Neural cell (in vitro differentiated cells): Measurements from ENCODE around the gene RET. TPM values are rescaled to one million over a fixed set of nuclear protein-coding genes. Genes with fewer than 3 reads are reported as not detected.

Experiments used
- H2AFZ ChIP-seq: fragments of 200-600, 300-800 bp; sonication (generic), shearing (Covaris generic); 2 replicates; pipeline ENCODE4 v1.6.0; 2014; ENCODE audit warnings: low read depth, mild to moderate bottlenecking, antibody characterized with exemption, low read length, moderate library complexity
- H3F3A ChIP-seq: fragments of 200-600 bp; shearing (Covaris generic); 2 replicates; pipeline ENCODE4 v1.6.1; 2016; ENCODE audit warnings: mild to moderate bottlenecking, moderate library complexity, mixed read lengths, antibody characterized with exemption, low read length; ENCODE audit not compliant: insufficient read depth, poor library complexity, severe bottlenecking
- H3K27ac ChIP-seq: fragments of 200-600, 300-800 bp; sonication (generic), shearing (Covaris generic); 2 replicates; pipeline ENCODE4 v1.5.1; 2014; ENCODE audit warnings: mild to moderate bottlenecking, low read length, moderate library complexity
- H3K27me3 ChIP-seq: fragments of 300-800, 200-600 bp; sonication (generic), shearing (Covaris generic); 2 replicates; pipeline ENCODE4 v1.6.0; 2014; ENCODE audit warnings: mild to moderate bottlenecking, low read depth, low read length, moderate library complexity; ENCODE audit not compliant: insufficient read depth
- H3K36me3 ChIP-seq: fragments of 300-800, 200-600 bp; sonication (generic), shearing (Covaris generic); 2 replicates; pipeline ENCODE4 v1.5.1; 2014; ENCODE audit warnings: mild to moderate bottlenecking, antibody characterized with exemption, low read length, moderate library complexity; ENCODE audit not compliant: insufficient read depth
- H3K4me2 ChIP-seq: fragments of 300-800, 200-600 bp; sonication (generic), shearing (Covaris generic); 2 replicates; pipeline ENCODE4 v1.6.0; 2014; ENCODE audit warnings: mild to moderate bottlenecking, low read length
- H3K4me3 ChIP-seq: fragments of 300-800, 200-600 bp; sonication (generic), shearing (Covaris generic); 2 replicates; pipeline ENCODE4 v1.5.1; 2014; ENCODE audit warnings: mild to moderate bottlenecking, low read length, moderate library complexity
- H3K79me2 ChIP-seq: fragments of 200-600 bp; shearing (Covaris generic); replicated peaks from 2 replicates; pipeline ENCODE4 v1.6.0; 2014; ENCODE audit warnings: mild to moderate bottlenecking, low read length, moderate library complexity; ENCODE audit not compliant: insufficient read depth
- H3K9ac ChIP-seq: fragments of 300-800, 200-600 bp; sonication (generic), shearing (Covaris generic); 2 replicates; pipeline ENCODE4 v1.6.1; 2016; ENCODE audit warnings: mild to moderate bottlenecking, low read length, mixed read lengths
- H3K9me2 ChIP-seq: fragments of 200-600 bp; shearing (Covaris generic); 2 replicates; pipeline ENCODE4 v1.6.1; 2016; ENCODE audit warnings: mild to moderate bottlenecking, low read length, mixed read lengths; ENCODE audit not compliant: insufficient read depth
- H3K9me3 ChIP-seq: fragments of 200-600, 300-800 bp; sonication (generic), shearing (Covaris generic); 2 replicates; pipeline ENCODE4 v1.6.1; 2016; ENCODE audit warnings: mild to moderate bottlenecking, mixed run types, low read length, moderate library complexity, mixed read lengths
- H4K20me1 ChIP-seq: fragments of 200-600 bp; shearing (Covaris generic); 2 replicates; pipeline ENCODE4 v1.6.1; 2016; ENCODE audit warnings: mild to moderate bottlenecking, mixed run types; ENCODE audit not compliant: insufficient read depth
- EP300 ChIP-seq: fragments of 450-650 bp; conservative IDR thresholded peaks from 2 replicates; pipeline ENCODE4 v1.6.1; 2014; ENCODE audit warnings: antibody characterized with exemption, mild to moderate bottlenecking, moderate library complexity; ENCODE audit not compliant: poor library complexity, severe bottlenecking
- EZH2 ChIP-seq: fragments of 200-600, 300-800 bp; shearing (Covaris generic), sonication (generic); IDR thresholded peaks from 2 replicates; pipeline ENCODE4 v1.6.1; 2014; ENCODE audit warnings: antibody characterized with exemption, low read length, borderline replicate concordance, mild to moderate bottlenecking; ENCODE audit not compliant: insufficient read depth, poor library complexity, severe bottlenecking
- MXI1 ChIP-seq: fragments of 450-650 bp; conservative IDR thresholded peaks from 2 replicates; pipeline ENCODE4 v1.6.1; 2014; ENCODE audit warnings: antibody characterized with exemption, mild to moderate bottlenecking; ENCODE audit not compliant: poor library complexity, severe bottlenecking
- POLR2AphosphoS5 ChIP-seq: IDR thresholded peaks from 2 replicates; pipeline ENCODE4 v1.6.1; 2012
- RAD21 ChIP-seq: fragments of 450-650 bp; conservative IDR thresholded peaks from 2 replicates; pipeline ENCODE4 v1.6.1; 2014; ENCODE audit warnings: antibody characterized with exemption, mild to moderate bottlenecking, moderate library complexity
- SMC3 ChIP-seq: fragments of 450-650 bp; conservative IDR thresholded peaks from 2 replicates; pipeline ENCODE4 v1.6.1; 2014; ENCODE audit warnings: antibody characterized with exemption, mild to moderate bottlenecking, moderate library complexity; ENCODE audit not compliant: poor library complexity
- TAF1 ChIP-seq: IDR thresholded peaks from 2 replicates; pipeline ENCODE4 v1.6.1; 2012; ENCODE audit warnings: low read depth
- polyA plus RNA-seq: library from polyadenylated mRNA; depleted of rRNA; stranded (reverse); fragments of >200 nt; gene quantifications from 2 replicates; pipeline ENCODE4 v1.2.3, GENCODE V29; 2014
- TF ChIP-seq, protein P1 (sequence below): fragments of 450-650 bp; IDR thresholded peaks from 2 replicates; pipeline ENCODE4 v1.5.1; 2014; ENCODE audit warnings: antibody characterized with exemption, mild to moderate bottlenecking, moderate library complexity; ENCODE audit not compliant: poor library complexity, severe bottlenecking
- TF ChIP-seq, protein P2 (sequence below): IDR thresholded peaks from 2 replicates; pipeline ENCODE4 v1.6.1; 2012; ENCODE audit warnings: borderline replicate concordance

RET gene
- polyA plus RNA-seq, 1 donor from 2014 or later: 1.7 TPM

- Histone ChIP-seq H3K4me2 (no peak overlapping the region), H3K79me2 (no peaks in the 10 kb centered on the region), H3F3A (no peaks in the 10 kb centered on the region), H3K27me3 (peaks cover 29% of the 10 kb centered on the region), H3K9me2 (no peaks in the 10 kb centered on the region), H3K9me3 (no peaks in the 10 kb centered on the region), H4K20me1 (no peaks in the 10 kb centered on the region), H2AFZ (no peak overlapping the region), H3K4me3 (no peak overlapping the region), H3K9ac (no peak overlapping the region), H3K27ac (no peak overlapping the region), H3K36me3 (no peaks in the 10 kb centered on the region)
- TF ChIP-seq RAD21: no peak
These were observed 3.7 kb upstream of the RET start for GRCh38 chr10:43073191-43073590.

DNA sequence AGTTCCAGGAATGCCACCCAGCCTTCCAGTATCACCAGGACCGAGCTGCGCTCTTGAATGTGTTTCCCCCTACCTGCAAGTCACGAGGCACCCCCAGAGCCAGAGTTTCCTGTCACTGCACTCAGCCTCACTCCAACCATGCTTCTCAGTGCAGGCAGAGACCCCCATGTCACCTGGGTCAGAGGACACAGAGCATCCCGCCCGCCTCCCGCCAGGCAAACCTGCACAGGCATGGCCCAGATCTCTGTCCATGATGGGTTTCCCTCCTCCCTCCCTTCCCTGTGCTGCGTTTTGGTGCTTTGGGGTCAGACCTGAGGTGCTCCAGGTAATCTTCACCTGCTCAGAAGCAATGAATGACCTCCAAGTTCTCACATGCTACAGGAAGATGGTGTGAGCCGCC, 3.1 kb upstream of the RET start:
- Histone ChIP-seq H3F3A (no peaks in the 10 kb centered on the region), H2AFZ (no peak overlapping the region), H3K4me3 (no peak overlapping the region), H3K27me3 (peaks cover 34% of the 10 kb centered on the region), H3K4me2 (no peak overlapping the region), H3K27ac (no peak overlapping the region), H3K79me2 (no peaks in the 10 kb centered on the region), H3K9me3 (no peaks in the 10 kb centered on the region), H3K9ac (no peak overlapping the region), H3K9me2 (no peaks in the 10 kb centered on the region), H3K36me3 (no peaks in the 10 kb centered on the region), H4K20me1 (no peaks in the 10 kb centered on the region)
- no peak for TF ChIP-seq MXI1
- TF ChIP-seq, protein P1, sequence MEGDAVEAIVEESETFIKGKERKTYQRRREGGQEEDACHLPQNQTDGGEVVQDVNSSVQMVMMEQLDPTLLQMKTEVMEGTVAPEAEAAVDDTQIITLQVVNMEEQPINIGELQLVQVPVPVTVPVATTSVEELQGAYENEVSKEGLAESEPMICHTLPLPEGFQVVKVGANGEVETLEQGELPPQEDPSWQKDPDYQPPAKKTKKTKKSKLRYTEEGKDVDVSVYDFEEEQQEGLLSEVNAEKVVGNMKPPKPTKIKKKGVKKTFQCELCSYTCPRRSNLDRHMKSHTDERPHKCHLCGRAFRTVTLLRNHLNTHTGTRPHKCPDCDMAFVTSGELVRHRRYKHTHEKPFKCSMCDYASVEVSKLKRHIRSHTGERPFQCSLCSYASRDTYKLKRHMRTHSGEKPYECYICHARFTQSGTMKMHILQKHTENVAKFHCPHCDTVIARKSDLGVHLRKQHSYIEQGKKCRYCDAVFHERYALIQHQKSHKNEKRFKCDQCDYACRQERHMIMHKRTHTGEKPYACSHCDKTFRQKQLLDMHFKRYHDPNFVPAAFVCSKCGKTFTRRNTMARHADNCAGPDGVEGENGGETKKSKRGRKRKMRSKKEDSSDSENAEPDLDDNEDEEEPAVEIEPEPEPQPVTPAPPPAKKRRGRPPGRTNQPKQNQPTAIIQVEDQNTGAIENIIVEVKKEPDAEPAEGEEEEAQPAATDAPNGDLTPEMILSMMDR: no peak
- TF ChIP-seq TAF1: no peak
- TF ChIP-seq EP300: no peak
- TF ChIP-seq, protein P2, sequence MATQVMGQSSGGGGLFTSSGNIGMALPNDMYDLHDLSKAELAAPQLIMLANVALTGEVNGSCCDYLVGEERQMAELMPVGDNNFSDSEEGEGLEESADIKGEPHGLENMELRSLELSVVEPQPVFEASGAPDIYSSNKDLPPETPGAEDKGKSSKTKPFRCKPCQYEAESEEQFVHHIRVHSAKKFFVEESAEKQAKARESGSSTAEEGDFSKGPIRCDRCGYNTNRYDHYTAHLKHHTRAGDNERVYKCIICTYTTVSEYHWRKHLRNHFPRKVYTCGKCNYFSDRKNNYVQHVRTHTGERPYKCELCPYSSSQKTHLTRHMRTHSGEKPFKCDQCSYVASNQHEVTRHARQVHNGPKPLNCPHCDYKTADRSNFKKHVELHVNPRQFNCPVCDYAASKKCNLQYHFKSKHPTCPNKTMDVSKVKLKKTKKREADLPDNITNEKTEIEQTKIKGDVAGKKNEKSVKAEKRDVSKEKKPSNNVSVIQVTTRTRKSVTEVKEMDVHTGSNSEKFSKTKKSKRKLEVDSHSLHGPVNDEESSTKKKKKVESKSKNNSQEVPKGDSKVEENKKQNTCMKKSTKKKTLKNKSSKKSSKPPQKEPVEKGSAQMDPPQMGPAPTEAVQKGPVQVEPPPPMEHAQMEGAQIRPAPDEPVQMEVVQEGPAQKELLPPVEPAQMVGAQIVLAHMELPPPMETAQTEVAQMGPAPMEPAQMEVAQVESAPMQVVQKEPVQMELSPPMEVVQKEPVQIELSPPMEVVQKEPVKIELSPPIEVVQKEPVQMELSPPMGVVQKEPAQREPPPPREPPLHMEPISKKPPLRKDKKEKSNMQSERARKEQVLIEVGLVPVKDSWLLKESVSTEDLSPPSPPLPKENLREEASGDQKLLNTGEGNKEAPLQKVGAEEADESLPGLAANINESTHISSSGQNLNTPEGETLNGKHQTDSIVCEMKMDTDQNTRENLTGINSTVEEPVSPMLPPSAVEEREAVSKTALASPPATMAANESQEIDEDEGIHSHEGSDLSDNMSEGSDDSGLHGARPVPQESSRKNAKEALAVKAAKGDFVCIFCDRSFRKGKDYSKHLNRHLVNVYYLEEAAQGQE: no peak
- no peak for TF ChIP-seq RAD21
- no peak for TF ChIP-seq SMC3
- no peak for TF ChIP-seq POLR2AphosphoS5
- TF ChIP-seq EZH2: no peak

DNA sequence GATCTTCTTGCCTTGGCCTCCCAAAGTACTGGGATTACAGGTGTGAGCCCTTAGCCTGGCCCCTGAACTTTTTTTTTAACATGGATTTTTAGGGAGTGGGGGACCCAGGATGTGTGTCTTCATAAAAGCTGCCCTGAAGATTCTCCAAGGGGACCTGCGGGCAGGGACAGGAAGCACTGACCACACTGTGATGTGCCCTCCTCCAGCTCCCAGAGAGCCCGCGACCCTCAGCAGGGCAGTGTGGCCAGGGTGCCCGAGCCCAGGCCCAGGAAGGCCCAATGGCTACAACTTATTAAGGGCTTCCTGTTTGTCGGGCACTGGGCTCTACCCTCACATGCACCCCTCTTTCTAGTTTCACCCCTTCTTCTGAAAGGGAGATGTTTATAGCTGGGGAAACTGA, 2.5 kb upstream of the RET start:
- Histone ChIP-seq H3K4me3 (no peak overlapping the region), H3K9ac (no peak overlapping the region), H3K36me3 (no peaks in the 10 kb centered on the region), H3K27me3 (peaks cover 41% of the 10 kb centered on the region), H3K79me2 (no peaks in the 10 kb centered on the region), H3F3A (no peaks in the 10 kb centered on the region), H3K27ac (no peak overlapping the region), H3K4me2 (no peak overlapping the region), H3K9me3 (no peaks in the 10 kb centered on the region), H3K9me2 (no peaks in the 10 kb centered on the region), H2AFZ (no peak overlapping the region), H4K20me1 (no peaks in the 10 kb centered on the region)
- TF ChIP-seq POLR2AphosphoS5 (no peak), EP300 (no peak), MXI1 (no peak), TAF1 (no peak), EZH2 (no peak), SMC3 (no peak), RAD21 (no peak)
- TF ChIP-seq, protein P2: no peak
- TF ChIP-seq, protein P1: no peak
